ENCODE results near the gene EHBP1.

The EHBP1 gene

DNA sequence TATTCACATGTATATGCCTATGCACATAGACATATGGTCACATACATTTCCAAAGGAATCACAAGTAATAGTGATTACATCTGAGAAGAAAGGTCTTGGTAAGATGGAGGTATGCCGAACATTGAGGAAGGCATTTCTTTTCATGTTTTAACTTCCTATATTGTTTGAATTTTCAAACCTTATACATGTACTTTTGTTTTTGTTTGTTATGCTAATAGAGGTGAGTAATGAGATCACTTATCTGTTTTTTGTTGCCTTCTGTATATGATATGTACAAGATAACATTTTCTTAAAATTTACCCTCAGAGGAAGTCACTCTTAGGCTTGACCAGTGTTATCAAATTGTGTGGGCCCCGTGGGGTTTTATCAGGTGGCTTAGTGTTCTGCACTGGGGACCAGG lies 178.6 kb downstream of the EHBP1 start:
- Mint-ChIP-seq H3K4me1 (no peaks in the 10 kb centered on the region), H3K4me3 (no peak overlapping the region), H3K9me3 (peaks cover 2% of the 10 kb centered on the region), H3K27ac (no peak overlapping the region), H3K36me3 (peaks cover 4% of the 10 kb centered on the region)
- DNase-seq (ENCODE audit: low spot score in 2 of 2) (no peak), ATAC-seq (no peak)

DNA sequence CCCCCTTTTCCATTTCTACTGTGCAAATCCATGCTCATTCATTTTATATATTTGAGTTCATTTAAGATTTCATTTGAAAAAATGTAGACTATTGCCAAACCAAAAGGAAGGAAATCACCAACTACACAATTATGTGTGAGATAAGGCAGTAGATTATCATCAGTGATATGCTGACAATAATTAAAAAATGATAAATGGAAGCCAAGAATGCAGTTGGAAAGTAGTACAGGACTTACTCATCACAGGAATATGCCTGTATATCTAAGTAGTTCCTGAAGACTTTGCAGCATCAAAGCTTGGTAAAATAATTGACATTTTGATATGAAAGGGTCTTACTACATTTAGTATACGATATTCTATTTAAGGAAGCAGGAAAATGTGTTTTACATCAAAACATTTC lies 179.0 kb downstream of the EHBP1 start:
- H3K9me3 Mint-ChIP-seq, result peaks cover 2% of the 10 kb centered on the region
- no peak overlapping the region for H3K27ac Mint-ChIP-seq
- ATAC-seq, result no peak
- H3K4me3 Mint-ChIP-seq, result no peak overlapping the region
- no peak for DNase-seq (ENCODE audit: low spot score in 2 of 2)
- no peaks in the 10 kb centered on the region for H3K4me1 Mint-ChIP-seq
- H3K36me3 Mint-ChIP-seq, result peaks cover 4% of the 10 kb centered on the region

DNA sequence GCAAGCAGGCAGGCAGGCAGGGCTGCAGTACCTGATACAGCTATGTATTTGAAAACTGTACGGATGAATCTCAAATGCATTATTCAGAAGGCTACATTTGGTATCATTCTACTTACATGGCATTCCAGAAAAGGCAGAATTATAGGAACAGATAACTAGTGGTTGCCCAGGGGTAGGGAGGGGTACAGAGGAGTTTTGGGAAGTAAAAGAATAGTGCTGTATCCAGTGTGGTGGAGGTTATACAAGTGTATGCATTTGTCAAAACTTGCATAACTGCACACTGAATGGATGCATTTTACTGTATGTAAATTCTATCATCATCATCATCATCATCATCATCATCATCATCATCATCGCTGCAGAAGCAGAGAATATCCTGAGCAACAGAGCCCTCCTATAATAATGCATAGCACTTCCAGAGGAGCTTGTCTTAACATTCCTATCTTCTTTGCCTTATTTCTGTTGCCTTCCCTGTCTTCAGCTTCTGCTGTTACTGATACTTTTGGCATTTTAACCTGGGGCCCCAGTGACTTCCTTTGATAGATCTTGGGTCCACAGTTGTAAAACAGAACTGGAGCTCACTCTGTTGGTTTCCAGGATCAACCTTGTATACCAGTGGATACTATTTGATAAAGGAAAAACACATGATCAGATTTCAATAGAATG lies 189.6 kb downstream of the EHBP1 start:
- H3K27ac Mint-ChIP-seq, result no peak overlapping the region
- no peaks in the 10 kb centered on the region for H3K9me3 Mint-ChIP-seq
- H3K36me3 Mint-ChIP-seq, result no peaks in the 10 kb centered on the region
- DNase-seq (ENCODE audit: low spot score in 2 of 2) (no peak), ATAC-seq (no peak)
- no peaks in the 10 kb centered on the region for H3K4me1 Mint-ChIP-seq
- H3K4me3 Mint-ChIP-seq, result no peak overlapping the region

DNA sequence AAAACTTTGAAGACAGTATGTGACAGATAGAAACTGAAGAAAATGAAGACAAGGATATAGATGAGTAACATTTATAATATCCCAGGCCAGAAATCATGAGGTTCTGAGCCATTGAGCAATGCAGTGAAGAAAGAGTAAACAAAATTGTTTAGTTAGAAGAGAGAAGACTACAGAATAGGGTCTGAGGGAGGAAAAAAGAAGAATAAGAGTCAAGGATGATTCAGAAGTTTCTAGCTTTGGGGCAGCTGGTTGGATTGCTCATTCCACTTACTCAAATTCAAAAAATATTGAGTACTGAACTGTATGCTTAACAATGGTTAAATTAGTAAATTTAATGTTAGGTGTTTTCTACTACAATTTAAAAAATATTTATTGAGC lies 190.1 kb downstream of the EHBP1 start:
- DNase-seq (ENCODE audit: low spot score in 2 of 2), result no peak
- Mint-ChIP-seq H3K27ac (no peak overlapping the region), H3K4me1 (no peaks in the 10 kb centered on the region), H3K36me3 (no peaks in the 10 kb centered on the region), H3K9me3 (no peaks in the 10 kb centered on the region), H3K4me3 (no peak overlapping the region)
- ATAC-seq, result no peak

DNA sequence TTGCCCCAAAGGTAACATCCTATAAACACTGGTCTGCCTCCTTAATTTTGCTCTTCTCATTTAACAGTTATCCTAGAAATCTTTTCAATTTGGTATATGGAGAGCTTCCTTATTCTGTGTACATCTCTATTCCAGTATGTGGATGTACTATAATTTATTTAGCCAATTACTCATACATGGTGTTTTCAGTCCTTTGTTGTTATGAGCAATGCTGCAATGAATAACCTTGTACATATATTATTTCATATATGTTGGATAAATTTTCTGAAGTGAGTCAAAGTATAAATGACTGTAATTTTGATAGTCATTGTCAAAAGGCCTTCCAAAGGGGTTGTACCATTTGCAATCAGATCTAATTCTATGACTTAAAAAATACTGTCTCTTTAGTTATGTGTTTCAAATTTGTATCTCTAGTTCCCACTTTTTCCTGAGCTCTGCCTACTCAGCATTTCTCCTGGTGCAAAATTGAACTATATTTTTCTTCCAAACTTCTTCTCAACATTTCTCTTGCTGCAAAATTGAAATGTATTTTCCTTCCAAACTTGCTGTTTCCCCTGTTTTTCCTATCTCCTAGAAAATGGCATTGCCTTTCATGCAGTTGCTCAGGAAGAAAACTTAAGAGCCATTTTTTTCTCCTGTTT lies 191.8 kb downstream of the EHBP1 start:
- H3K4me3 Mint-ChIP-seq, result no peak overlapping the region
- no peak overlapping the region for H3K27ac Mint-ChIP-seq
- no peaks in the 10 kb centered on the region for H3K4me1 Mint-ChIP-seq
- H3K9me3 Mint-ChIP-seq, result no peaks in the 10 kb centered on the region
- ATAC-seq (no peak), DNase-seq (ENCODE audit: low spot score in 2 of 2) (no peak)
- H3K36me3 Mint-ChIP-seq, result no peaks in the 10 kb centered on the region

DNA sequence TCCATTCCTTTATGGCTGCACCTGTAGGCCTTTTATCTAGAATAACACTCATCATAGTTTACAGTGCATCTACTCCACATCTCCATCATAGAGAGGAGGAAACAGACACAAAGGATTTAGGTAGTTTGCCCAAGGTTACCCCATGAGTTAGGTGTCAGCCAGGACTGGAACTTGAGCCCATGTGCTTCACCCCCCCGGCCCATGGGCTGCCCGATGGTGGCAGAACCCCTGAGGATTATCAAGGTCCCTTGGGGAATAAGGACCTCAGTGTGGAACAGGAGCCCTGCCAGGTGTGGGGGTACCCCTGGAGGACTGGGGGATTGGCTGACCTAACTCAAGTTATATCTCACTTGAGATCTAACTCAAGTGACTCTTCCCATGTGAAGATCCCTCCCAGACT lies 198.8 kb downstream of the EHBP1 start:
- Mint-ChIP-seq H3K4me1 (no peaks in the 10 kb centered on the region), H3K27ac (no peak overlapping the region), H3K4me3 (no peak overlapping the region), H3K9me3 (no peaks in the 10 kb centered on the region), H3K36me3 (no peaks in the 10 kb centered on the region)
- DNase-seq (ENCODE audit: low spot score in 2 of 2) (no peak), ATAC-seq (no peak)

DNA sequence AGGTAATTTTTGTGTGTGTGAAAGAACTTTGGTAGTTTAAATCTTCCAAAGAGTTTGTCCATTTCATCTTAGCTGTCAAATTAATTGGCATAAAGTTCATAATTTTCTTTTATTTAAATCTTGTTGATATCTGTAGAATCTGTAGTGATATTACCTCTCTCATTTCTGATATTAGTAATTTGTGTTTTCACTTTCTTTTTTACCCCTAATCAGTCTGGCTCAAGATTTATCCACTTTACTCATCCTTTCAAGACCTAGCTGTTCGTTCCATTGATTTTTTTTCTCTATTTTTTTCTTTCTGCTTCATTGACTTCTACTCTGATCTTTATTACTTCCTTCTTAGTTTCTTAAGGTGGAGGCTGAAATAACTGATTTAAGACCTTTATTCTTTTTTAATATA lies 202.6 kb downstream of the EHBP1 start:
- no peak for DNase-seq (ENCODE audit: low spot score in 2 of 2)
- H3K36me3 Mint-ChIP-seq, result no peaks in the 10 kb centered on the region
- no peak overlapping the region for H3K27ac Mint-ChIP-seq
- H3K9me3 Mint-ChIP-seq, result no peaks in the 10 kb centered on the region
- H3K4me1 Mint-ChIP-seq, result no peaks in the 10 kb centered on the region
- no peak for ATAC-seq
- no peak overlapping the region for H3K4me3 Mint-ChIP-seq

DNA sequence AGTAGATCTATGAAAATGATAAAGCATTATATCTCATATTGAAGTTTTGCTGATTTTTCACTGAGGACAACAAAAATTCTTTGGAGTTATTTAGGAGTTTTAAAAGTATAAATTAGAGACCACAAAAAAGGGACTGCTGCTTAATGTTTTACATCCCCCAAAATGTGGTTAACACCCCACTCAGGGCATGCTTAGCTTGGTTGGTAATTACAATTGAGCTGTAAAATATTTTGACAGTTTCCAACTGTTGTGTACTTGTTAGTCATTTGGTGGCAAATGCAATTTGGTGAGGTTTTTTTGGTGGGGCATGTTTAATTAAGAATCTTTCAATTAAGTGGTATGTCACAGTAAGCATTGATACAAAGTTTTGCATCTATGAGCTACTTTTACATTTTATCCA lies 207.8 kb downstream of the EHBP1 start:
- ATAC-seq (no peak), DNase-seq (ENCODE audit: low spot score in 2 of 2) (no peak)
- Mint-ChIP-seq H3K4me1 (no peaks in the 10 kb centered on the region), H3K36me3 (no peaks in the 10 kb centered on the region), H3K9me3 (no peaks in the 10 kb centered on the region), H3K27ac (no peak overlapping the region), H3K4me3 (no peak overlapping the region)

DNA sequence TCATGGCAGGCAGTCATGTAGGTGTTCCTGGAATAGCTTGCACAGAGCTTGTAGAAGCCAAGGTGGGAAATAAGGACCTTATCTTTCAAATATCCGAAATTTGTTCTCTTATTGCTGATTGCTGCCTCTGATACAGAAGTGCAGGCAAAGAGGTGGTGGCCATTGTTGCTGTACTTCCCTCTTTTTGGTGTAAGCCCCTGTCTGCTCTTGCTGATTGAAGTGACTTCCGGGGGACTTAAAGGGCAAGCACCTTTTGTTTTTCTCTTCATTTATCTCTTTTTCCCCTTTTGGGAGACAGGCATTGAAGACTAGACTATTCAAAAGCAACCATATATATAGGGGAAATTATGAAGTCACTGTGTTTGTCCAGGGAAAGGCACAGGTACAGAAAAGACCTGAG lies 213.5 kb downstream of the EHBP1 start:
- Mint-ChIP-seq H3K36me3 (no peaks in the 10 kb centered on the region), H3K27ac (no peak overlapping the region), H3K9me3 (peaks cover 8% of the 10 kb centered on the region), H3K4me1 (no peaks in the 10 kb centered on the region), H3K4me3 (no peak overlapping the region)
- ATAC-seq (no peak), DNase-seq (ENCODE audit: low spot score in 2 of 2) (no peak)

DNA sequence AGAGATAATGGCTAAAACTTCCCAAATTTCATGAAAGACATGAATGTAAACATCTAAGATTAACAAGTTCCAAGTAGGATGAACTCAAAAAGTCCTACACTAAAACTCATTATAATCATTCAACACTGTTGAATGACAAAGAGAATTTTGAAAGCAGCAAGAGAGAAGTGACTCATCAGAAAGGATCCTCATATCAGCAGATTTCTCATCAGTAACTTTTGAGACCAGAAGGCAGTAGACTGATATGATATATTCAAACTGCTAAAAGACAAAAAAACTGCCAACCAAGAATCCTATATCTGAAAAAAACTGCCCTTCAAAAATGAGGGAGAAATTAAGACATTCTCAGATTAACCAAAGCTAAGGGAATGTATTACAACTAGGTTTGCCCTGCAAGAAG lies 214.6 kb downstream of the EHBP1 start:
- no peak overlapping the region for H3K27ac Mint-ChIP-seq
- no peaks in the 10 kb centered on the region for H3K36me3 Mint-ChIP-seq
- ATAC-seq (no peak), DNase-seq (ENCODE audit: low spot score in 2 of 2) (no peak)
- H3K9me3 Mint-ChIP-seq, result peaks cover 13% of the 10 kb centered on the region
- H3K4me3 Mint-ChIP-seq, result no peak overlapping the region
- H3K4me1 Mint-ChIP-seq, result no peaks in the 10 kb centered on the region

DNA sequence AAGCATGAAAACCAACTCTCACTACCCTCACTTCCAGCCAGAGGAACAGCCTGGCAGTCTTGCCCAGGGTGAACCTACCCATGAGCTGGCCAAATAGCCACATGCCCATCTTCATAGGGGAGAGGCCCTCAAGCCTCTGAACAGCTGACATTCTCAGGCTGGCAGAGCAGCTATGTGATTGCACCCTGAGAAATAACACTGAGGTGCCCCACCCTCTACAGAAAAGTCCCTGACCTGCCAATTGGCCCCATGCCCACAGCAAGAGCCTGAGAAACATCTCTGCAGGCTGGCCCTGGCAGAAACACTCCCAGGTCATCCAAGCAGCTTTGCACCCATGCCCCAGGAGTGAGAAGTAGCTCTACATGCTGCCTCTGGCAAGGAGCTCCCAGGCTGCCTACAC lies 217.7 kb downstream of the EHBP1 start:
- no peak for DNase-seq (ENCODE audit: low spot score in 2 of 2)
- no peak for ATAC-seq
- Mint-ChIP-seq H3K36me3 (no peaks in the 10 kb centered on the region), H3K4me1 (no peaks in the 10 kb centered on the region), H3K27ac (no peak overlapping the region), H3K4me3 (no peak overlapping the region), H3K9me3 (peaks cover 13% of the 10 kb centered on the region)

DNA sequence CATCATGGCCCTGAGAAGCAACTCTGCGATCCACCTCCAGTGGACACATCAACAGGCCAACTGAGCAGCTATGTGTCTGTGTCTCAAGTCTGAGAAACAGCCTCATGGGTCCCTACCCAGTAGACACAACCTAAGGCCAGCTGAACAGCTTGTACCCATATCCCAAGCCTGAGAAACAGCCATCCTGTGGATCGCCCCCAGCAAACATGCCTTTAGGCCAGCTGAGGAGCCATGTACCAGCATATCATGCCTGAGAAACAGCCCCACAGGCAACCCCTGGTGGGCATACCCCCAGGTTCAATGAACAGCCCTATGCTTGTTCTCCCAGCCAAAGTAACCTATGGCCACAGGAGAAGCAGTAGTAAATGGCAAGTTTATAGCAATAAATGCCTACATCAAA lies 218.4 kb downstream of the EHBP1 start:
- Mint-ChIP-seq H3K4me1 (no peaks in the 10 kb centered on the region), H3K36me3 (no peaks in the 10 kb centered on the region), H3K27ac (no peak overlapping the region), H3K4me3 (no peak overlapping the region), H3K9me3 (peaks cover 13% of the 10 kb centered on the region)
- DNase-seq (ENCODE audit: low spot score in 2 of 2), result no peak
- ATAC-seq, result no peak

DNA sequence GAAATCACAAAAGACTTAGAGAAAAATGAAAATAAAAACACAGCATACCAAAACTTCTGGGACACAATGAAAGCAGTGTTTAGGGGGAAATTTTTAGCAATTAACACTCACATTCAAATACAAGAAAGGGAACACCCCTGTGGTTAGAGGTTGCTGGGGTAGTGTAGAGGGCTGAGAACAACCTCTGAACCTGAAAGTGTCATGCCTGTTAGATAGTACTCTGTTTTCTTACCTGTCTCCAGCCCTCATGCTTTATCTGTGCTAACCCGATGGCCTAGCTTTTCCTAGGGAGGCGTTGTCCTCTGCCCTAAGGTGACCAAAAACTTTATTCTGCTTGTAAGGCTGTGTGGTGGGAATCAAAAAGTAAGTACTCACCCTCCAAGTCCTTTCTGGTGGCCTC lies 222.5 kb downstream of the EHBP1 start:
- no peak for DNase-seq (ENCODE audit: low spot score in 2 of 2)
- Mint-ChIP-seq H3K4me1 (no peaks in the 10 kb centered on the region), H3K36me3 (no peaks in the 10 kb centered on the region), H3K9me3 (peaks cover 6% of the 10 kb centered on the region), H3K27ac (no peak overlapping the region), H3K4me3 (no peak overlapping the region)
- no peak for ATAC-seq

DNA sequence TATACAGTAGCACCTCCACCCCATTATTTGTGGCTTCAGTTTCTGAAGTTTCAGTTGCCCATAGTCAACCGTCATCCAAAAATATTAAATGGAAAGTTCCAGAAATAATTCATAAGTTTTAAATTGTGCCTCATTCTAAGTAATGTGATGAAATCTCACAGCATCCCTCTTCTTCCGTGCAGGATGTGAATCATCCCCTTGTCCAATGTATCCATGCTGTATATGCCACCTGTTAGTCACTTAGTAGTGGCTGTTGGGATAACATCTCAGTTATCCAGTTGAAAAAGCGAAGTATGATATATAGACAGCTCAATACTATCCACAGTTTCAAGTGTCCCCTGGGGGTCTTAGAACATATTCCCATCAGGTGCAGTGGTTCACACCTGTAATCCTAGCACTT lies 226.0 kb downstream of the EHBP1 start:
- no peak for DNase-seq (ENCODE audit: low spot score in 2 of 2)
- H3K27ac Mint-ChIP-seq, result no peak overlapping the region
- H3K4me1 Mint-ChIP-seq, result no peaks in the 10 kb centered on the region
- no peak overlapping the region for H3K4me3 Mint-ChIP-seq
- no peak for ATAC-seq
- H3K9me3 Mint-ChIP-seq, result no peaks in the 10 kb centered on the region
- H3K36me3 Mint-ChIP-seq, result no peaks in the 10 kb centered on the region

DNA sequence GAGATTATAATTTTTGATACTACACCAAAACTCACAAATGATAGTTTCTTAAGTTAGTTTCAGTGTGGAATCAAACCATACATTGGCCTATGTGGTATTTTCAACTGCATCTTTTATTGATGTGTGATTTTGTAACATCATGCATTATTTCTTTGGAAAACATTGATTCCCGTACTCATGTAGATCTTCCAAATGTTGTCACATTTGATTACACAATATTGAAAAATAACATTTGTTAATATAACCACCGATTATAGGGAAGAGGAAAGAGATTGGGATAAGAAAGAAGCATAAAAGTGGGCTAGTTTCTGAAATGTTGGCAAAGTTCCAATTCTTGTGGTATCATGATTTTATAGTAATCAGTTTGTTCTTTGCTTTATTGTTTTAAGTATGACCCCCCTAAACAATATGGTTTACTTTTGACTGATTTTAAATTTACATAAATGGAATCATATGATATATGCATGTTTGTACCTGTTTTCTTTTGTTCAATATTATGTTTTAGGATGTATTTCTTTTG lies 227.9 kb downstream of the EHBP1 start:
- Mint-ChIP-seq H3K9me3 (no peaks in the 10 kb centered on the region), H3K36me3 (no peaks in the 10 kb centered on the region)

DNA sequence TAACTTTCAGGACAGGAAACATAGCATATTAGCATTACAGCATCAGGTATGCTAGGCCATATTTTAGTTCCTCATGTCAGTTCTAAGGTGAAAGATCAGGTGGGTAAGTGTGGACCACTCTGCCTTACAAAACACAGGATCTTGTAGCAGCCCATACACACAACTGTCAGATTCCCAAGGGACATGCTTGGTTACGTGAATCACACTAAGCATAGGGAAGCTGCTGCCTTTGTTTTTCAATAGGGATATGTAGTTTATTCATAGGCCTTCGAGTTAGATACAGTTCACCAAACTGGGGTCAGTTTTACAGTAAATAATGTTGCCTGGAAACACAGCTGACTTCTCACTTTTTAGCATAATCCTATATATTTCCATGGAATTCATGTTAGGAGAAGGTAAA lies 229.0 kb downstream of the EHBP1 start:
- DNase-seq (ENCODE audit: low spot score in 2 of 2) (no peak), ATAC-seq (no peak)
- Mint-ChIP-seq H3K4me1 (no peaks in the 10 kb centered on the region), H3K9me3 (no peaks in the 10 kb centered on the region), H3K4me3 (no peak overlapping the region), H3K36me3 (no peaks in the 10 kb centered on the region), H3K27ac (no peak overlapping the region)

More for the DNA sequence above, 227.9 kb downstream of the EHBP1 start:
- Mint-ChIP-seq H3K4me3 (no peak overlapping the region), H3K4me1 (no peaks in the 10 kb centered on the region), H3K27ac (no peak overlapping the region)
- DNase-seq (ENCODE audit: low spot score in 2 of 2) (no peak), ATAC-seq (no peak)

Measured in stimulated activated effector memory CD8-positive, alpha-beta T cell treated with anti-CD3 and anti-CD28 coated beads, Interleukin-12 subunit alpha, Interleukin-12 subunit beta, amount 100 ng/mL, for 72 hours (primary cell).